Activated CD4-positive, alpha-beta T cell treated with anti-CD3 and anti-CD28 coated beads, Interleukin-2, Interleukin-6, amounts not matched to agents 100 ng/mL and 50 ng/mL, durations not matched to agents 16 hours and 8 hours (primary cell): Measurements from ENCODE around the gene EEF1G.
A peak's percentile ranks its signal among the peaks of the same experiment; 100 is the strongest.
"Not testable (repeated sequence)": the region's sequence is repeated elsewhere in the genome, so short reads cannot be mapped to it uniquely, and the experiment has no call there.

ENCODE experiments used
- DNase-seq: peaks from one replicate; pipeline ENCODE4 v3.0.0-alpha.2; 2020

Gene EEF1G

GRCh38 chr11:62553080-62553838 lies 20.4 kb downstream of the EEF1G start:
- peak; percentile 67 for DNase-seq

- DNase-seq: peak; percentile 21
Measured at GRCh38 chr11:62552485-62553079, 21.1 kb downstream of the EEF1G start.

- not testable (repeated sequence) for DNase-seq
Measured at GRCh38 chr11:62550478-62550877, 23.2 kb downstream of the EEF1G start.

GRCh38 chr11:62548545-62549335 lies 25.0 kb downstream of the EEF1G start:
- DNase-seq: no peak

GRCh38 chr11:62547691-62548281 lies 25.9 kb downstream of the EEF1G start:
- no peak for DNase-seq

- DNase-seq: peak; percentile 24
Measured at GRCh38 chr11:62546929-62547625, 26.6 kb downstream of the EEF1G start.

- DNase-seq: peak; percentile 82
Measured at GRCh38 chr11:62546244-62546928, 27.3 kb downstream of the EEF1G start, which contains the start of gene AHNAK. Gene AHNAK (minus strand): TSS chr11:62546806. CDS start chr11:62536098, 10,708 bp downstream.

- DNase-seq: peak; percentile 78
Measured at GRCh38 chr11:62545437-62546243, 28.1 kb downstream of the EEF1G start.

- DNase-seq: peak; percentile 63
Measured at GRCh38 chr11:62544581-62545436, 28.9 kb downstream of the EEF1G start.

- no peak for DNase-seq
Measured at GRCh38 chr11:62543680-62544444, 29.8 kb downstream of the EEF1G start.

- peak; percentile 89 for DNase-seq
Measured at GRCh38 chr11:62542750-62543567, 30.7 kb downstream of the EEF1G start.

- DNase-seq: peak; percentile 45
Measured at GRCh38 chr11:62542111-62542745, 31.5 kb downstream of the EEF1G start.

GRCh38 chr11:62540804-62541701 lies 32.6 kb downstream of the EEF1G start:
- DNase-seq: peak; percentile 83

- DNase-seq: peak; percentile 58
Measured at GRCh38 chr11:62539238-62539925, 34.3 kb downstream of the EEF1G start.

GRCh38 chr11:62538470-62539237 lies 35.0 kb downstream of the EEF1G start:
- DNase-seq: no peak
